ENCODE measurements around the gene RYR2.

DNA sequence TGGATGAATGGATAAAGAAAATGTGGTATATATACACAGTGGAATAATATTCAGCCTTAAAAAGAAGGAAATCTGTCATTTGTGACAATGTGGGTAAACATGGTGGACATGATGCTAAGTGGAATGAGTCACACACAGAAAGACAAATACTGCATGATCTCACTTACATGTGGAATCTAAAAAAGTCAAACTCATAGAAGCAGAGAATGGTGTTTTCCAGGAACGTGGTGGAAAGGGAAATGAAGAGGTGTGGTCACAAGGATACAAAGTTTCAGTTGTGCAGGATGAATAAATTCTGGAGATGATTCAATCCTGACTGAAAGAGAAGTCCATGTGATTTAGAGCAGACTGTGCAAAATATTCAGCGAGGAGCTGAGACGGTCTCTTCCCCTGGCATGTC, 56.6 kb downstream of the RYR2 start:
- TF ChIP-seq POLR2AphosphoS5 (IDR thresholded peaks at IDR 0.05) (no peak), CTCF (IDR thresholded peaks at IDR 0.05) (no peak), POLR2A (IDR thresholded peaks at IDR 0.05) (no peak)

All from breast epithelium (tissue), 3 donors.